Suprapubic skin (tissue), 4 donors: ENCODE data around the gene CAMK2A. TPM values are rescaled to one million over a fixed set of nuclear protein-coding genes. Genes with fewer than 3 reads are reported as not detected.

Experiments used
- DNase-seq, 2 donors: peaks; one replicate each; pipeline ENCODE4 v3.0.0-alpha.2; 2019; ENCODE audit warnings: low spot score in 2 of 2
- H3K27ac ChIP-seq: fragments of 200-600 bp; sonication (generic); one replicate; pipeline ENCODE4 v1.5.1; 2019
- H3K27me3 ChIP-seq: fragments of 200-600 bp; sonication (generic); one replicate; pipeline ENCODE4 v1.5.1; 2019
- H3K36me3 ChIP-seq: fragments of 200-600 bp; sonication (generic); one replicate; pipeline ENCODE4 v1.5.1; 2019
- H3K4me1 ChIP-seq: fragments of 200-600 bp; sonication (generic); one replicate; pipeline ENCODE4 v1.5.1; 2019
- H3K4me3 ChIP-seq: fragments of 200-600 bp; sonication (generic); one replicate; pipeline ENCODE4 v1.5.1; 2019; ENCODE audit warnings: mild to moderate bottlenecking
- H3K9me3 ChIP-seq: fragments of 200-600 bp; sonication (generic); one replicate; pipeline ENCODE4 v1.5.1; 2019
- CTCF ChIP-seq, 2 donors: fragments of 200-600 bp in 1 of 2; fragments of 450-650 bp in 1 of 2; sonication (generic) in 1 of 2; IDR thresholded peaks; one replicate each; pipeline ENCODE4 v1.5.1; 2016 to 2019; ENCODE audit warnings: antibody characterized with exemption in 2 of 2, mild to moderate bottlenecking in 1 of 2, moderate library complexity in 1 of 2
- EP300 ChIP-seq: sonication (generic); formaldehyde crosslinking; IDR thresholded peaks from one replicate; pipeline ENCODE4 v1.6.1; 2017; ENCODE audit warnings: antibody characterized with exemption
- POLR2A ChIP-seq, 2 donors: fragments of 450-650 bp; IDR thresholded peaks; one replicate each; pipeline ENCODE4 v1.6.1; 2017; ENCODE audit warnings: antibody characterized with exemption in 2 of 2, mild to moderate bottlenecking in 2 of 2, moderate library complexity in 2 of 2
- POLR2AphosphoS5 ChIP-seq, 3 donors: sonication (generic); formaldehyde crosslinking; IDR thresholded peaks; one replicate each; pipeline ENCODE4 v1.6.1; 2017; ENCODE audit warnings: antibody characterized with exemption in 3 of 3
- WGBS: methylation state at CpG from one replicate; pipeline ENCODE4 v1.1.5; 2018; 5-methylcytosine and 5-hydroxymethylcytosine counted together
- total RNA-seq, 4 donors: library from RNA; depleted of rRNA; stranded (reverse); fragments of >200 nt; gene quantifications; one replicate each; pipeline ENCODE4 v1.1.0, GENCODE V29; 2016

Gene CAMK2A
- total RNA-seq, 4 donors from 2014 or later = 0.26 to 0.64 TPM; not detected in 2

- Histone ChIP-seq H3K9me3 (no peaks in the 10 kb centered on the region), H3K36me3 (no peaks in the 10 kb centered on the region), H3K4me1 (peaks cover 7% of the 10 kb centered on the region), H3K27me3 (no peaks in the 10 kb centered on the region), H3K4me3 (no peak overlapping the region), H3K27ac (no peak overlapping the region)
- WGBS = 29% methylated on average over 2 of the region's 2 CpGs
- TF ChIP-seq POLR2AphosphoS5 (IDR thresholded peaks at IDR 0.05) = no peak
- no peak for TF ChIP-seq CTCF (IDR thresholded peaks at IDR 0.05)
- no peak for TF ChIP-seq POLR2A (IDR thresholded peaks at IDR 0.05)
- no peak for TF ChIP-seq EP300
- no peak for DNase-seq
Observed at GRCh38 chr5:150217038-150217437, 72.5 kb downstream of the CAMK2A start.

GRCh38 chr5:150215979-150216944, 73.3 kb downstream of the CAMK2A start:
- WGBS = 70% methylated on average over 9 of the region's 10 CpGs

GRCh38 chr5:150214289-150214688, 75.3 kb downstream of the CAMK2A start:
- 45% methylated on average over 5 of the region's 7 CpGs for WGBS
- Histone ChIP-seq H3K9me3 (no peaks in the 10 kb centered on the region), H3K36me3 (no peaks in the 10 kb centered on the region), H3K27me3 (no peaks in the 10 kb centered on the region), H3K27ac (no peak overlapping the region), H3K4me1 (peaks cover 7% of the 10 kb centered on the region), H3K4me3 (no peak overlapping the region)
- DNase-seq = no peak
- TF ChIP-seq EP300 (no peak), POLR2AphosphoS5 (IDR thresholded peaks at IDR 0.05) (no peak), CTCF (IDR thresholded peaks at IDR 0.05) (peak in 1 of 2 donors; percentile 10), POLR2A (IDR thresholded peaks at IDR 0.05) (no peak)

More at GRCh38 chr5:150215979-150216944, 73.3 kb downstream of the CAMK2A start:
- H3K27me3 ChIP-seq = no peaks in the 10 kb centered on the region
- H3K27ac ChIP-seq = no peak overlapping the region
- no peaks in the 10 kb centered on the region for H3K36me3 ChIP-seq
- no peak for TF ChIP-seq POLR2A (IDR thresholded peaks at IDR 0.05)
- H3K4me1 ChIP-seq = peaks cover 7% of the 10 kb centered on the region
- no peak overlapping the region for H3K4me3 ChIP-seq
- no peak for DNase-seq
- H3K9me3 ChIP-seq = no peaks in the 10 kb centered on the region

GRCh38 chr5:150213530-150213929, 76.0 kb downstream of the CAMK2A start:
- no peak for TF ChIP-seq POLR2AphosphoS5 (IDR thresholded peaks at IDR 0.05)
- TF ChIP-seq CTCF (IDR thresholded peaks at IDR 0.05) = no peak
- no peak for TF ChIP-seq EP300
- no peak for TF ChIP-seq POLR2A (IDR thresholded peaks at IDR 0.05)
- H3K27ac ChIP-seq = no peak overlapping the region

GRCh38 chr5:150211156-150212030, 78.2 kb downstream of the CAMK2A start:
- H3K27ac ChIP-seq = no peak overlapping the region
- no peak overlapping the region for H3K4me3 ChIP-seq
- H3K4me1 ChIP-seq = peaks cover 11% of the 10 kb centered on the region
- 78% methylated on average over 7 of the region's 15 CpGs for WGBS
- TF ChIP-seq POLR2AphosphoS5 (IDR thresholded peaks at IDR 0.05) = no peak
- TF ChIP-seq POLR2A (IDR thresholded peaks at IDR 0.05) = no peak
- TF ChIP-seq CTCF (IDR thresholded peaks at IDR 0.05) = no peak
- TF ChIP-seq EP300 = no peak
- no peaks in the 10 kb centered on the region for H3K27me3 ChIP-seq
- DNase-seq = no peak
- H3K36me3 ChIP-seq = no peaks in the 10 kb centered on the region
- no peaks in the 10 kb centered on the region for H3K9me3 ChIP-seq

More at GRCh38 chr5:150213530-150213929, 76.0 kb downstream of the CAMK2A start:
- Histone ChIP-seq H3K4me1 (peaks cover 11% of the 10 kb centered on the region), H3K9me3 (no peaks in the 10 kb centered on the region), H3K4me3 (no peak overlapping the region), H3K27me3 (no peaks in the 10 kb centered on the region), H3K36me3 (no peaks in the 10 kb centered on the region)
- 50% methylated on average over 6 of the region's 6 CpGs for WGBS
- DNase-seq = no peak
